AG20443 (cell line): ENCODE results near the gene MKRN1.
"Not testable (repeated sequence)": the region's sequence is repeated elsewhere in the genome, so short reads cannot be mapped to it uniquely, and the experiment has no call there.

Experiments
- DNase-seq: peaks from one replicate; pipeline ENCODE4 v3.0.0; 2012; ENCODE audit warnings: low spot score, mixed read lengths

MKRN1 gene

DNA sequence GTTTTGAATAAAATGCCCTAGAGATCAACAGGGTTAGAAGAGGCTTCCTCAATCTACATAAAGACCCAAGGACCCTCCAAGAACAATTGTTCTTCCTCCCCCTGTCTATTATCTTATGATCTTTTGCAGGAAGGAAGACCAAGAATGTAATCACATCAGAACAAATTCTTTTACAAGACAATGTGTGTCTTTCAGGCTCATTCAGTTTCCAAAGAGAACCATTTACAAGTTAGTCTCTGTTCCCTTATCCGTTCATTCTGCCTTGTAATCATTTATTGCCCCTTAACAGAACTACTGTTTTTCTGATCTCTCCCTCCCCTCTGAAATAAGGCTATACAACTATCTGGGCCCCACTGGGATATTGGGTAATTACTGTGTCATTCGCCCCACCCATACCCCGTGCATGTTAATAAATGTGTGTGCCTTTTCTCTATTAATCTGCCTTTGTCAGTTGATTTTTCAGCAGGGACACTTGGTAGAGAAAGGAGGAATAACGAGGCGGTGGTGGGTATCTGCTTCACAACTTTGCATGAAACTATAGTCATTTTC lies 5.7 kb upstream of the MKRN1 start:
- DNase-seq, result no peak

GRCh38 chr7:140484479-140484878 lies 5.2 kb upstream of the MKRN1 start:
- no peak for DNase-seq

DNA sequence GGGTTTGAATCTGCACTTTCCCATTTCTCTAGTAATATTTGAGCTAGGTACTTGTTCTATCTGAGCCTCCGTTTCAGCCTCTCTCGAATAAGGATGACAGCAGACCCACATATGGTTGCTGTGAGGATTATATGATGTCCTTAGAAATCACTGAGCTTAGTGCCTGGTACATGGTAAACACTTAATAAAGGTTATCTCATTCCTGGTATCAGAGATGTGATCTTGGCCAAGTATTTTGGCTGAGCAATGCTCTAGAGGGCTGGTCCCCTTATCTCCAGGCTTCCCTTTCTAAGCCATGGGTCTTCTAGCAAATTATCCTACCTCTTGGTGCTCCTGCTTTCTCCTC lies 407 bp upstream of the MKRN1 start:
- no peak for DNase-seq

DNA sequence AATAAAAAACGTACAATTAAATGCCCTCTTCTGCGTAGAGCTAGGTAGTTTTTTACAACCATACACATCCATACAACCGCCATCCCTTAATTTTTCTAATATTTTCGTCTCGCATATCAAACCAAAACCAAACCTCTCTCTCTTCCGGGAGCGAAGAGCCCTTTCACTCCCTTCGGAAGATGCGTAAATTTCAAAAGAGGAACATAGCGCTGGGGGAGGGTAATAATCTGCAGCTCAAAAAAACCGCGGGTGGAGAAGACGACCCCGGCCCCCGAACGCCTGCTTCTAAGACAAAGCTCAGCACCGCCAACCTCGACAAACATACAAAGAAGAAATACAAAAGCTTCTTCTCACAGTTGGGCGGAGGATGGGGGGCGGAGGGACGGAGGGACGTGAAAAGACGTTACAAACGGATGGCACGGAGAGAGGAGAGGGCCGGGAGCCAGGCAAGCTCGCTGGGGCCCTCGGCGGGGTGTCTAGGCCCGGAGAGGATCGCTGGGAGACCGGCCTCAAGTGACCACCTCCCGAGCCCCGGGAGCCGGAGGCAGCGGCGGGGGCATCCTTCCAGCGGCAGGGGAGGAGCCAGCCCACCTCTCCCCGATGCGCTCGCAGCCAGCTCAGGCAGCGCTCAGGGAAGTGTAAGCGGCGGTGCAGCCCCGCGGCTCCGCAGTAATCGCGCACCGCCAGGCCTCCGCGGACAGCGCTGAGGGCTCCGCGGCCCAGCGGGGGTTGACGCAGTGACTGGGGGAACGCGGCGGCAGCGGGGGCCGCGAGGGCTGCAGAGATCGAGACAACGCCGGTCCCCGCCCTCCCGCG lies 851 bp downstream of the MKRN1 start:
- DNase-seq, result peak; percentile 59

DNA sequence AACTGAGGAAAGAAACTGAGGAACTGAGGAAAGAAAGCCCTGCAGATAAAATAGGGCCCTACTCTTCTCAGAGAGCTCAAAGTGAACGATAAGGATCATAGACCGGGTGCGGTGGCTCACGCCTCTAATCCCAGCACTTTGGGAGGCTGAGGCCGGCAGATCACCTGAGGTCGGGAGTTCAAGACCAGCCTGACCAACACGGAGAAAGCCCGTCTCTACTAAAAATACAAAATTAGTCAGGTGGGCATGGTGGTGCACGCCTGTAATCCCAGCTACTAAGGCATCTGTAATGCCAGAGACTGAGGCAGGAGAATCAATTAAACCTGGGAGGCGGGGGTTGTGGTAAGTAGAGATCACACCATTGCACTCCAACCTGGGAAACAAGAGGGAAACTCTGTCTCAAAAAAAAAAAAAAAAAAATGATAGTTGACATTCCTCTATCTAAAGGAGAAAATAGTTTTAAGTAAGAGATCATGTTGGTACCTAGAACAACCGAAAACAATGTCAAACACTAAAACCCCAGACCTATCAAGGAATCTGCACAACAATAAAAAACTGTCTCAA lies 2.5 kb downstream of the MKRN1 start:
- no peak for DNase-seq

DNA sequence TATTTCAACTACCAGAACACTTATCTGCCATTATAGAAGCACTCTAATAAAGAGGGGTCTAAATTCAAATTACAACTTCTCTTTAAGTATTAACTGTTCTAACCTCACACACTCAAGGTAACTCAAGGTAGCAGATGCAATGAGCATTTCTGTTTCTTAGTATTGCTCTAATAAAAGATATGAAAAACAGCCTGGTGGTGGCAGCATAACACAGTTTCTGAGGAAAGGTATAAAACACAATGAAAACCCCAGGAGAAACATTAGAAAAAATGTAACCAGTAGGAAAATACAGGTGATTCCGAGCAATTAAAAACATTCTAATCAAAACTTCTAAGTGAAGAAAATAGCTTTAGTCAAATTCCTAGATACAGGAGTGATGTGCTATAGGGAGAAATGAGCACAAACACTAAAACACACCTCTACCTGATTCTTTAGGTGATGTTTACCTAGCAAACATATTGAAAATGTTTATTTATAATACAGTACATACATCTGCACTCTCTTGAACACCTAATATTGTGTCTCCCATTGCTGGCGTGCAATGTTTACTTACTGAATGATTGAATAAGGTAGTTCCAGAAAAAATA lies 3.5 kb downstream of the MKRN1 start:
- peak; percentile 39 for DNase-seq

GRCh38 chr7:140463111-140463510 lies 16.2 kb downstream of the MKRN1 start:
- DNase-seq, result no peak

DNA sequence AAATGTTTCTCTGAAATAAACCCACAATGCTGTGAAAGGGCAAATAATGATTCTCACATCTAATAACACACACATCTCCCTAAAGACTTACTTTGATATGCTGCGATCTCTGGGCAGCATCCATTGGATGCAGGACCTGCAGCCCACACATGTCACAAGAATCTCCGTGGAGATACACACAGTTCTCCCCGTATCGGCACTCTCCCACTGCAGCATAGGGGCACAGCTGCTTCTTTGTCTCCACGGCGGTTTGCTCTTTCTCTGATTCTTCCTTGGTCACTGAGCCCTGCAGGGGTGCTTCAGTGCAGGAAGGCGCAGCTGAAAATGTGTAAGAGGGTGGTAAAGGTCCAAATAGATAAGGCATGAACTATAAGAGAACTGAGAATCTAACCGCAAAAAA lies 20.4 kb downstream of the MKRN1 start:
- DNase-seq, result no peak

DNA sequence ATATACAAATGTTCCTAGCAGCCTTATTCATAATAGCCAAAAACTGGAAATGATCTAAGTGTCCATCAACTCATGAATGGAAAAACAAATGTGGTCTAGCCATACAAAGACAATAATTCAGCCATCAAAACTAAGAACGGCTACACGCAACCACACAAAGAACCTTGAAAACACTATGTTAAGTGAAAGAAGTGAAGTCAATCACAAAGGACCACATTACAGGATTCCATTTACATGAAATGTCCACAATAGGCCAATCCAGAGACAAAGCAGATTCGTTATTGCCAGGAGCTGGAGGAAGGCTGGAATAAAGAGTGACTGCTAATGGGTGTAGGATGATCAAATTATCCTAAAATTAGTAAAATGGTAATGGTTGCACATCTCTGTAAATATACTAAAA lies 21.1 kb downstream of the MKRN1 start:
- DNase-seq, result no peak

DNA sequence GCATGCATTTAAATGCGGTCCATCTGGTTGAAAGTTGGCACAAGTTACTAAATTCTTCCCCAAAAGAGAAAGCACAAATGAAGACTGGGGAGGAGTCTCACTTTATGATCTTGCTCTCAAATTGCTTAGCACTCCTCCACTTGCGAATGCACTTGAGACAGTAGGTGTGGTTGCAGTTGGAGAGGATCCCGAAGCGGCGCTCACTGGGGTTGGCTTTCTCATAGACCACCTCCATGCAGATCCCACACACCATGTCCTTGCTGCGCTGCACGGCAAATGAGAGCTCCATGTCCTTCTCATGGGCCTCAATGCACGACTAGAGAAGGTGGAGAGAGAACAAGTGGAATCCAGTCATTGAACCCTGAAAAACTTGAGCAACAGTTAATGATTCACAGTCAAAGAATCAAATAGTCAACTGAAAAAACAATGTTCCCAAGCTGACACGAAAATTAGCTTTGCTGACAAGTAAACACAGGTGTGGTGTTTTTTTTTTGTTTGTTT lies 22.7 kb downstream of the MKRN1 start:
- DNase-seq, result no peak

DNA sequence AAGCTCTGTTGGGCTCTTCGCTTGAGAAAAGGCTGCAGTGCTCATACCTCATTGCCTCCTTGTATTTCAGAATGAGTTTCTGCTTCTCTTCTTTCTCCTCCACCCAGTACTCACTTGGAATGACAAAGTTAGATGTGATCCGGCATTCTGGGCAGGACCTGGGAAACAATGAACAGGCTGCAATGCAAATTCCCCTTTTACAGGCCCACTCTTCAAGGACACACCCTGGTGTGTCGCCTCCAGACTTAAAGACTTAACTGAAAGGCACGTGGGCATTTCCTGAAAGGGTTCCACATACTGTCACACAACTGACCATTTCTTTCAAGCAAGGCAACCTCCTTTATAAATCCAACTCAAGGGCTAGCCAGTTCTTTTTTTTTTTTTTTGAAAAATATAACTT lies 23.6 kb downstream of the MKRN1 start:
- DNase-seq, result no peak

DNA sequence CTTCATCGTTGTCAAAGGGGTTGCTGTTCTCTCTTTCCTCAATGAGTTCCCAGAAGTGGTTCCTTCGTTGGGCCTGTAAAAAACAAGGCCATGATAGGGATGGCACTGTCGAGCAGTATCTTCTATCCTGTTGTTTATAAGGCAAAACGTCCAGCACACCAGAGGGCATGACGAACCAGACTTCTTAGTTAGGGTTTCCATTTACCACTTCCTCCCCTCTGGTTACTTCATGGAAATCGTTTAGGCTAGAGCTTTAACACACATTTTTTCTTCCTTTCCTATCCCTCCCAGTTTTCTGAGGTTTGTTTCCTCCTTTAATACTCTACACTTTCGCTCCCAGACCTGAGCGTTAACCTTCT lies 24.7 kb downstream of the MKRN1 start:
- no peak for DNase-seq

- not testable (repeated sequence) for DNase-seq
Observed at GRCh38 chr7:140453785-140454656, 25.3 kb downstream of the MKRN1 start.

GRCh38 chr7:140453273-140453672 lies 26.0 kb downstream of the MKRN1 start:
- DNase-seq, result no peak

DNA sequence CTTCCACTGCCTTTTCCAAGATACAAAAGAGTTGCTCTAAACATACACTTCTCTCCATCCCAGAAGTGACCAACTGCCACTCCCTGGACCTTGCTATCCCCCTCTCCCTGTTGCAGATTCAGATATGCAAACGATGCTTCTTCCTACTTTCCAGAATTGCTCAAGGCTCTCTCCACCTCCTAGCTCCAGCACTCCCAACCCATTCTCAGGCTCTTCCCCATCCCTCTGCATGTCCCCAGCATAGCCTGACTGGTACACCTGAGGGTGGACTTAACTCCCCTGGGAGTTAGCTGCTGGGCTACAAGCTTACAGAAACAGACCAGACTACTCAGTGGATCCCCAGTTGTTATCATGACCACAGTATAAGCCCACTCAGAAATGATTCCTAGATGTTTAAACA lies 27.6 kb downstream of the MKRN1 start:
- no peak for DNase-seq

- no peak for DNase-seq
Observed at GRCh38 chr7:140448781-140449480, 30.4 kb downstream of the MKRN1 start.

- no peak for DNase-seq
Observed at GRCh38 chr7:140447841-140448240, 31.5 kb downstream of the MKRN1 start.

GRCh38 chr7:140446467-140446866 lies 32.8 kb downstream of the MKRN1 start:
- no peak for DNase-seq

DNA sequence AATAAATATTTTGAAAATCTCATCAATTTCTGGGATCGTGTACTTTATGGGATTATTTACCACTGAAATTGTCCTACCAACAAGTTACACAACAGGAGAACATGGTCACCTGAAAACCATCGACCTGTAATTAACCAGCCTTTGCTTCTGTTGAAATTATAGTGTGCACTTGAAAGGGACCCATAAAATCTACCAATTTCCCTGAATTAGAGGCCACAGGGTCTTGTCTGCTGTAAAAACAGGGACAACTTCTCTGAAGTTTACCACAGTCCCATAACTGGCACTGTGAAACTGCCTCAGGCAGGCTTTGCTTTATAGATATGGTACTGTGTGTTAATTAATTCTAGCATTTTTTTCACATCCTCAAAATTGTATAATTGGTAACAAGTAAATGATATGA lies 37.8 kb downstream of the MKRN1 start:
- DNase-seq, result no peak

DNA sequence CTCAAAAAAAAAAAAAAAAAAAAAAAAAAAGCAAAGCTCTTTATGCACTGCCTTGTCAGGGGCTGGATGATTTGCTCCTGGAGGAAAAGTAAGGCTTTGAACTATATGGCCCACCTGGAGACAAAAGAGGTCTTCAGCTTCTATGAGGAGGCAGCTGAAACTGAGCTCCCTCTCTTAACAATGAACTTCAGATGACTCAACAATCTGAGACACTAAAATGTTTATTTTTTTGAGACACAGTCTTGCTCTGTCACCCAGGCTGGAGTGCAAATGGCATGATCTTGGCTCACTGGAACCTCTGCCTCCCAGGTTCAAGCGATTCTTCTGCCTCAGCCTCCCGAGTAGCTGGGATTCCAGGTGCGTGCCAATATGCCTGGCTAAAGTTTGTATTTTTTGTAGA lies 38.7 kb downstream of the MKRN1 start:
- no peak for DNase-seq

GRCh38 chr7:140439359-140439758 lies 39.9 kb downstream of the MKRN1 start:
- no peak for DNase-seq
